GM18951 (cell line): ENCODE measurements around the gene TMEM198.

Experiments
- POLR2A ChIP-seq: IDR thresholded peaks from 4 replicates; pipeline ENCODE4 v1.6.1; 2011; ENCODE audit warnings: mild to moderate bottlenecking; ENCODE audit not compliant: insufficient read length, insufficient read depth; ENCODE audit errors: extremely low read depth
- in situ Hi-C: fragments of 300-500 bp; cut with MboI; formaldehyde crosslinking; loops from one replicate; pipeline ENCODE4 v1.12.0; 2022; ENCODE audit warnings: low sequenced_read_pairs, mixed read lengths, inconsistent platforms; ENCODE audit not compliant: unreplicated experiment

The TMEM198 gene

DNA sequence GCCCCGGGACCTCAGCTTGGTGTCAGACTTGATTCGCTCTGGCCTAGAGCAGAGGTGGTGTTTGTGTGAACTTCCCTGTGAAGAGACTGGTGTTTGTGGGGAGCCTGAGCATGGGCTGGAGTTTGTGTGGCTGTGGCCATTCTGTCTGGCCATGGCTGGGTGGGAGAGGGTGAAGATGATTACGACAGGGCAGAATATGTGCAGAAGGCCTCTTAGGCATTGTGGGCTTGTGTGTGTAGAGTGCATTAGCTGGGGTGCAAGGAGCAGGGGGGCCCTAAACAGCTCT is 17.0 kb downstream of the TMEM198 start:
- in situ Hi-C loops: no loop called here
- TF ChIP-seq POLR2A: no peak

GRCh38 chr2:219561179-219562048 is 17.6 kb downstream of the TMEM198 start:
- in situ Hi-C loops: no loop called here
- no peak for TF ChIP-seq POLR2A

GRCh38 chr2:219562049-219563020 is 18.5 kb downstream of the TMEM198 start:
- in situ Hi-C loops: no loop called here
- TF ChIP-seq POLR2A: no peak

DNA sequence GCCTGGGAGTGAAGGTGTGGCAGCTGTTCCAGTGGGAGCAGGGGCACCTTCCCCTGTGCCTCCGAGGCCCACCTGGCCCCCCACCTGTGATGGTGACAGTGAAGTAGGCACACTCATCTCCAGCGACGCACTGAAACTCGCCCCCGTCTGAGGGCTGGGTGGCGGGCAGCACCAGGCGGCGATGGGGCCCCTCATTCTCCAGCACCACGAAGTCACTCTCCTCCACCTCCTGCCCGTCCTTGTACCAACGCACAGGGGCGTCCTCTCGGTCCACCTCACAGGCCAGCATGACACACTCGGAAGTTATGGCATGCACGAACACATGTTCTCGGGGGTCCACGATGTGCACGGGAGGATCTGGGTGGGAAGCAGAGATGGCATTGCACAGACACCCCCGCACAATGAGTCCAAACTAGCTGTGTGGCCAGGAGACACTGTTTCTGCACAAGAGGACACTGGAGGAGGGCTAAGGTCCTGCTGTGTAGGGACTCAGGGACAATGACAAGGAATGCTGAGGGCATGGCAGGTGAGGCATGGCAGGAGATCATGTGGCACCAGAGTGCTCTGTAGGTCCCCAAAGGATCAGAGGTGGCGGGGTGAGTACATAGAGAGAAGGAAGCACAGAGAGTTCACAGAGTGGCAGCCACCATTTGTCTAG is 19.6 kb downstream of the TMEM198 start:
- no peak for TF ChIP-seq POLR2A
- in situ Hi-C loops: no loop called here

GRCh38 chr2:219565130-219566080 is 21.6 kb downstream of the TMEM198 start:
- in situ Hi-C loops: no loop called here
- TF ChIP-seq POLR2A: no peak

DNA sequence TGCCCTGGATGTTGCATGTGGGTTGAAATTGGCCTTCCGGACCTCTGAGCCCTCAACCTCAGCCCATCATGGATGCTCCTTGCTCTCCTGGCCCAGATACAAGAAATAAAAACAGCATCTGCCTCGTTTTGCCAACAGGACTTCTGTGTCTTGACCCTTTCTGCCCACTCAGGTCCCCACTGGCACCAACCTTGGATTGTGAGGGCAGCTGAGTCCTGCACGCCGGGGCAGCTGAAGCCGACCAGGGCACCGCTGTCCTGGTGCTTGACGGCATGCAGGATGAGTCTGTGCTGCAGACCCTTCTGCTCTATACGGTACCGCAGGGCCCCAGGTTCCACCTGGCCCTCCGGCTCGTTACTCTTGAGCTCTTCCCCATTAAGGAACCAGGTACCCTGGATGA is 22.8 kb downstream of the TMEM198 start:
- in situ Hi-C loops: no loop called here
- no peak for TF ChIP-seq POLR2A

DNA sequence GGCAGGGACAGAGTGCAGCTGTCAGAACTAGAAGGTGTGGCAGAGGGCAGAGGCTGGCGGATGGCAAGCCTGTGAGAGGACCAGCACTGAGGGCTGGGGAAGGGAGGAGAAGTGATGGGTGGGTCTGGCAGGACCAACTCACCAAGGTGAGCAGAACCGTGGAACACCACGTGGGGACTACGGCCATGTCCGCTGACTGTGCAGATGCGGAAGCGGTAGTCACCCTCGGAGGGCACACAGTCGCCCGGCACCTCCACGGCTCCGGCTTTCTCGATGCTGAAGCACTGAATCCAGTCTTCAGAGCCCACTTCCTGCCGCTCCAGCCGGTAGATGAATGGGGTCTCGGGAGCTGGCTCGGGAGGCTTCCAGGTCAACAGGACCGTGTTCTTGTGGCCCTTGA is 23.3 kb downstream of the TMEM198 start:
- in situ Hi-C loops: no loop called here
- no peak for TF ChIP-seq POLR2A

DNA sequence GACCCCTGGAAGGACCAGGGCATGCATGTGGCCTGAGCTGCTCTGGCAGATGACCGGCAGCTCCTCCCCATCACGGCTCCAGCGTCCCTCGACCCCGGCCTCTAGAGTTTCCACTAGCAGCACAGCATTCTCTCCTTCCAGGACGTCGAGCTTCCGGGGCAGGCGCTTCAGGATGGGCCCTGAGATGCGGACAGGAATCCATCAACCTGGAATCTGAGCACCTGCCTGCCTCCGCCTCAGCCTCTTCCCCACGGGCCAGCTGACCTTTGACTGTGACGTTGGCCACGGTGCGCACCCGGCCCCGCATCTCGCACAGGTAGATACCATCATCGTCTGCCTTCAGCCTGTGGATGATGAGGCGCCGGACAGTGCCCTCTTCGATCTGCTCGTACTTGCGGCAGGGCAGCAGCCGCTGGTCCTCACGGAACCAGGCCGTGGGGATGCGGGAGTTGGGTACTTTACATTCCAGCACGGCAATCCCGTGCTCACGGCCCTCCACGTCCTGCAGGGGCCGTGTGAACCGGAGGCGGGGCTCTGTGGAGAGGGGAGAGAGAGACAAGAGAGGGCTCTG is 24.0 kb downstream of the TMEM198 start:
- in situ Hi-C loops: no loop called here
- no peak for TF ChIP-seq POLR2A

- in situ Hi-C loops: no loop called here
- no peak for TF ChIP-seq POLR2A
These were observed 25.2 kb downstream of the TMEM198 start for GRCh38 chr2:219569041-219569440.

- no peak for TF ChIP-seq POLR2A
- in situ Hi-C loops: no loop called here
These were observed 25.8 kb downstream of the TMEM198 start for GRCh38 chr2:219569635-219570034.

DNA sequence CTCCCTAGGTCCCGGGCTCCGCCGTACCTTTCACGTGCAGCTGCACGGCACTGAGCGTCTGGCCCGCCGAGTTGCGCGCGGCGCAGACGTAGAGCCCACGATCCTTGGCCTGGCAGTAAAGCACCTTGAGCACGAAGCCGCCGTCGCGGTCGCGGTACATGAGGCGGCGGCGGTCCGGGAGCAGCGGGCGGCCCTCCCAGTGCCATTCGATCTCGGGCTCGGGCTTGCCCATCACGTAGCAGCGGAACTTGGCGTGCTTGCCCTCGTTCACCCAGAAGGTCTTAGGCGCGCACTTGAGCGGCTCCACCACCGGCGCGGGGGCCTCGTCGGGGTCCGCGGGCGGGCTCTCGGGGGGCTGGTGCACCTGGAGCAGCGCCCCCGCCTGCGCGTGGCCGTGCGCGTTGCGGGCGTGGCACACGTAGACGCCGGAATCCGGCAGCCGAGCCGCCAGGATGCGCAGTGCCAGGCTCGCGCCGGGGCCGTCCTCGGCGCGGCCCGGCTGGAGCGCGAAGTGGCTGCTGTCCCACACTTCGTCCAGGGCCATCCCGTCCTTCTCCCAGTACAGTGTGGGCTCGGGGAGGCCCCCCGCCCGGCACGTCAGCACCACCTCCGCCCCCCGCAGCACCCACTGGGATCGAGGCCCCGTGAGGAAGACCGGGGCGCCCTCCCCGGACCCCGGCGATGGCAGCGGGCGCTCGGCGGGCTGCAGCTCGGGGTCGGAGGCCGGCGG is 26.5 kb downstream of the TMEM198 start:
- in situ Hi-C loops: no loop called here
- TF ChIP-seq POLR2A: no peak
